ENCODE measurements around the gene VIPR1.

- no peak for TF ChIP-seq POLR2A (IDR thresholded peaks at IDR 0.05; ENCODE audit: low read depth, low read length)
- no peak for TF ChIP-seq POLR2AphosphoS5 (IDR thresholded peaks at IDR 0.05; ENCODE audit: low read depth, low read length)
- TF ChIP-seq TAF1 (IDR thresholded peaks at IDR 0.05; ENCODE audit: borderline replicate concordance, low read depth, low read length): no peak
Observed at GRCh38 chr3:42575137-42575741, 72.8 kb downstream of the VIPR1 start.
